Measurements from ENCODE around the gene R3HDM2. TPM values are rescaled to one million over a fixed set of nuclear protein-coding genes. Genes with fewer than 3 reads are reported as not detected.
A peak's percentile ranks its signal among the peaks of the same experiment; 100 is the strongest.
"Not testable (repeated sequence)": the region's sequence is repeated elsewhere in the genome, so short reads cannot be mapped to it uniquely, and the experiment has no call there.

R3HDM2 gene
- total RNA-seq, 4 donors from 2014 or later, result 24.2 to 47.3 (median 26.7) TPM

DNA sequence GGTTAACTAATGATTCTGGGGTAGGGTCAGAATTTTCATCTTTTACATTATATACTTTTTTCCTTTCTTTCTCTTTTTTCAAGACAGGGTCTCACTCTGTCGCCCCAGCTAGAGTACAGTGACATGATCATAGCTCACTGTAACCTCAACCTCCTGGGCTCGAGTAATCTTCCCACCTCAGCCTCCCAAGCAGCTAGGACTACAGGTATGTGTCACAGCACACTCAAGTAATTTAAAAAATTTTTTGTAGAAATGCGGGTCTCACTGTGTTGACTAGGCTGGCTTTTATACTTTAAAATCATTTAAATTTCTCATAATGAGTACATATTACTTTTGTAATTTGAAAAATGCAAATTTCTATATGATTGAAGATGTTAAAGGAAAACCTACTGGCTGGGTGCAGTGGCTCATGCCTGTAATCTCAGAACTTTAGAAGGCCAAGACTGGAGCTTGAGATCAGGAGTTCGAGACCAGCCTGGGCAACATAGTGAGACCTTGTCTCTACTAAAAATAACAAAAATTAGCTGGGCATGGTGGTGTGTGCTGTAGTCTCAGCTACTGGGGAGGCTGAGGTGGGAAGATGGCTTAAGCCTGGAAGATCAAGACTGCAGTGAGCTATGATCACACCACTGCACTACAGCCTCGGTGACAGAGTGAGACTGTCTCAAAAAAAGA is 25.7 kb downstream of the R3HDM2 start:
- TF ChIP-seq, protein P1, sequence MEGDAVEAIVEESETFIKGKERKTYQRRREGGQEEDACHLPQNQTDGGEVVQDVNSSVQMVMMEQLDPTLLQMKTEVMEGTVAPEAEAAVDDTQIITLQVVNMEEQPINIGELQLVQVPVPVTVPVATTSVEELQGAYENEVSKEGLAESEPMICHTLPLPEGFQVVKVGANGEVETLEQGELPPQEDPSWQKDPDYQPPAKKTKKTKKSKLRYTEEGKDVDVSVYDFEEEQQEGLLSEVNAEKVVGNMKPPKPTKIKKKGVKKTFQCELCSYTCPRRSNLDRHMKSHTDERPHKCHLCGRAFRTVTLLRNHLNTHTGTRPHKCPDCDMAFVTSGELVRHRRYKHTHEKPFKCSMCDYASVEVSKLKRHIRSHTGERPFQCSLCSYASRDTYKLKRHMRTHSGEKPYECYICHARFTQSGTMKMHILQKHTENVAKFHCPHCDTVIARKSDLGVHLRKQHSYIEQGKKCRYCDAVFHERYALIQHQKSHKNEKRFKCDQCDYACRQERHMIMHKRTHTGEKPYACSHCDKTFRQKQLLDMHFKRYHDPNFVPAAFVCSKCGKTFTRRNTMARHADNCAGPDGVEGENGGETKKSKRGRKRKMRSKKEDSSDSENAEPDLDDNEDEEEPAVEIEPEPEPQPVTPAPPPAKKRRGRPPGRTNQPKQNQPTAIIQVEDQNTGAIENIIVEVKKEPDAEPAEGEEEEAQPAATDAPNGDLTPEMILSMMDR (IDR thresholded peaks at IDR 0.05), result no peak
- no peak for DNase-seq (ENCODE audit: low spot score)
- ATAC-seq (ENCODE audit: low FRiP score), result no peak

DNA sequence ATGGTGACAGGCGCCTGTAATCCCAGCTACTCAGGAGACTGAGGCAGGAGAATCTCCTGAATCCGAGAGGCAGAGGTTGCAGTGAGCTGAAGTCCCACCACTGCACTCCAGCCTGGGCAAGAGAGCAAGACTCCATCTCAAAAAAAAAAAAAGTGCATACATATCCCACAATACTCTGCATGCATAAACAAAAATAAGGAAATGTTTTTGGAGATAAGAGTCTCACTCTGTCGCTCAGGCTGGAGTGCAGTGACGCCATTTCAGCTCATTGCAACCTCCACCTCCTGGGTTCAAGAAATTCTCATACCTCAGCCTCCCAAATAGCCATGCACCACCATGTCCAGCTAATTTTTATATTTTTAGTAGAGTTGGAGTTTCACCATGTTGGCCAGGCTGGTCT is 28.7 kb downstream of the R3HDM2 start:
- ATAC-seq (ENCODE audit: low FRiP score); DNase-seq (ENCODE audit: low spot score): not testable (repeated sequence)

DNA sequence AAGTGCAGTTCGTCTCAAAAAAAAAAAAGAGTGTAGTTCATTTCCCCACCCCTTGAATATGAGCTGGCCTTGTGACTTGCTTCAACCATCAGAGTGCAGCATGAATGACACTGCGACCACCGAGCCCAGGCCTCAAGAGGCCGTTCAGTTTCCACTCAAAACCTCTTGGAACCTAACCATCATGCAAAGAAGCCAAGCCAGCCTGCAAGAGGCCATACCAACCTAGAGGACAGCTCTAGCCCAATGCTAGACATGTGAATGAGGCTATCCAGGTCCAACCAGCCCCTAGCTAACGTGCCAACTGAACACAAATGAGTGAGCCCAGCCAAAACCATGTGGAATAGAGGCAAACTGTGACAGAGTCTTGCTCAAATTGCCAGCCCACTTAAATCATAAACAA is 29.7 kb downstream of the R3HDM2 start:
- TF ChIP-seq, protein P1 (IDR thresholded peaks at IDR 0.05), result no peak
- ATAC-seq (ENCODE audit: low FRiP score), result no peak
- DNase-seq (ENCODE audit: low spot score), result no peak

DNA sequence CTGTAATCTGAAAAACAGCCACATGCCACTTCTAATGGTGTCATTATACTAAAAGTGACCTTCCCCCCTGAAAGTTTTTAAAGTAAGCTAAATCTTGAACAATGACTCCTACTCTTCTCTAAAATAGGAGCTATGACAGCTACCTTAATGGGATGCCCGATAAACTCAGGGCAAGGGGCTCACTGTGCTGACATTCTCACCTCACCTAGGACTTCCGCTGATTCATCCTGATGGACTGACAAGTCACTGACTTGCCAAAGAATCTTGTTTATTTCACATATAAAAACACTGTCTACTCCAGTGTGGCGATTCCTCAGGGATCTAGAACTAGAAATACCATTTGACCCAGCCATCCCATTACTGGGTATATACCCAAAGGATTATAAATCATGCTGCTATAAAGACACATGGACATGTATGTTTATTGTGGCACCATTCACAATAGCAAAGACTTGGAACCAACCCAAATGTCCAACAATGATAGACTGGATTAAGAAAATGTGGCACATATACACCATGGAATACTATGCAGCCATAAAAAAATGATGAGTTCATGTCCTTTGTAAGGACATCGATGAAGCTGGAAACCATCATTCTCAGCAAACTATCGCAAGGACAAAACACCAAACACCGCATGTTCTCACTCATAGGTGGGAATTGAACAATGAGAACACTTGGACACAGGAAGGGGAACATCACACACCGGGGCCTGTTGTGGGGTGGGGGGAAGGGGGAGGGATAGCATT is 31.0 kb downstream of the R3HDM2 start:
- DNase-seq (ENCODE audit: low spot score); ATAC-seq (ENCODE audit: low FRiP score): not testable (repeated sequence)

DNA sequence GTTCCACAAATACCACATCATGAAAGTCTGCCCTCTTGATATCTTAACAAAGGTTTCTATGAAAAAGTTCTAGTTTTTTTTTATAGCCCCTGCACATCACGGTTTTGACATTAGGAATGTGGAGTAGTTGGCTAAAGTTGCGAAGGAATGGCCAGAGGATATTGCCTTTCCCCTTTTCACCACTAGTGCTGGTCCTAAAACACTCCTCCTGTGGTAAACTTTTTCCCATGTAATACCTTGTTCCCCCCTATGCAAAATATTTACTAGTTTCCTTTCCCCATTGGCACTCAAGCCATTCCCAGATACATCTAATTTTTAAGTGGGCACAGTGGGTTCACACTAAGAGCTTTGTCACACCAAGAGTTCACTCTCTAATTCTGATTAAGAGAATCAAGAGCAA is 33.4 kb downstream of the R3HDM2 start:
- TF ChIP-seq, protein P1 (IDR thresholded peaks at IDR 0.05), result no peak
- DNase-seq (ENCODE audit: low spot score), result no peak
- no peak for ATAC-seq (ENCODE audit: low FRiP score)

DNA sequence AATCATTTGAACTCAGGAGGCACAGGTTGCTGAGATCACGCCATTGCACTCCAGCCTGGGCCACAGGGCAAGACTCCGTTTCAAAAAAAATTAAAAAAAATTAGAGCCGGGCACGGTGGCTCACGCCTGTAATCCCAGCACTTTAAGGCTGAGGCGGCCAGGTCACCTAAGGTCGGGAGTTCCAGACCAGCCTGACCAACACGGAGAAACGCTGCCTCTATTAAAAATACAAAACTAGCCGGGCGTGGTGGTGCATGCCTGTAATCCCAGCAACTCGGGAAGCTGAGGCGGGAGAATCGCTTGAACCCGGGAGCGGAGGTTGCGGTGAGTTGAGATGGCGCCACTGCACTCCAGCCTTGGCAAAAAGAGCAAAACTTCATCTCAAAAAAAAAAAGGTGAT is 35.7 kb downstream of the R3HDM2 start:
- DNase-seq (ENCODE audit: low spot score) (no peak), ATAC-seq (ENCODE audit: low FRiP score) (no peak)
- TF ChIP-seq, protein P1 (IDR thresholded peaks at IDR 0.05), result no peak

DNA sequence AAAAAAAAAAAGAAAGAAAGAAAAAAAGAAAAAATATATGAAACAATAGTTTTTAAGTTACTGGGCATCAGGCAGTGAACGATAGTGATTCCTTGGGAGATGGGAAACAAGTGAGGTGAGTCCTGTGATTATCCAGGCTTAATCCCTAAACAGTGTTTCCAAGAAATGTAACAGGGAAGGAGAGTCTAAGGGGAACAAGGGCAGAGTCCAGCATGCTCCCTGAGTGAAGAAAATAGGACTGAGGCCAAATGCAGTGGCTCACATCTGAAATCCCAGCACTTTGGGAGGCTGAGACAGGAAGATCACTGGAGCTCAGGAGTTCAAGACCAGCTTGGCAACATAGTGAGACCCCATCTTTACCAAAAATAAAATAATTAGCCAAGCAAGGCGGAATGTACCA is 40.7 kb downstream of the R3HDM2 start:
- TF ChIP-seq, protein P1 (IDR thresholded peaks at IDR 0.05), result no peak
- no peak for ATAC-seq (ENCODE audit: low FRiP score)
- no peak for DNase-seq (ENCODE audit: low spot score)

DNA sequence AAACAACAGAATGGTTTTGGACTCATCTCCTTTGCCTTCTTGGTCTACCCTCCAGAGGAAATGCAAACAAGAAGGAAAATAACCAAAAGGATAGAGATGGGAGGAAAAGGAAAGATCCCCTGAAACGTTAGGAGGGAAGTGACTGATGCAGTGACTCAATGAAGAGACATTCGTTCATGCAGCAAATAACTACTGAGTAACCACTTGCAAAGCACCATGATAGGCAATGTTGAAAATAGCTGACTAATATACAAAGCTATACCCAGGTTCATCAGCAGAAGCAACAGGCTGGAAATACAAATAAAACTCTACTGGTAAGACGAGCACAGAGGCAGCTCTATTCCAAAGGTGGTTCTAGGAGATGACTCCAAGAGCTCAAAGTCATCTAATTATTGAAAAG is 41.8 kb downstream of the R3HDM2 start:
- DNase-seq (ENCODE audit: low spot score), result no peak
- ATAC-seq (ENCODE audit: low FRiP score), result peak; percentile 48
- TF ChIP-seq, protein P1 (IDR thresholded peaks at IDR 0.05), result no peak
